ENCODE results near the gene KIF1A. TPM values are rescaled to one million over a fixed set of nuclear protein-coding genes. Genes with fewer than 3 reads are reported as not detected.

Gene KIF1A
- total RNA-seq, 1 experiment from 2014 or later = 279 TPM

DNA sequence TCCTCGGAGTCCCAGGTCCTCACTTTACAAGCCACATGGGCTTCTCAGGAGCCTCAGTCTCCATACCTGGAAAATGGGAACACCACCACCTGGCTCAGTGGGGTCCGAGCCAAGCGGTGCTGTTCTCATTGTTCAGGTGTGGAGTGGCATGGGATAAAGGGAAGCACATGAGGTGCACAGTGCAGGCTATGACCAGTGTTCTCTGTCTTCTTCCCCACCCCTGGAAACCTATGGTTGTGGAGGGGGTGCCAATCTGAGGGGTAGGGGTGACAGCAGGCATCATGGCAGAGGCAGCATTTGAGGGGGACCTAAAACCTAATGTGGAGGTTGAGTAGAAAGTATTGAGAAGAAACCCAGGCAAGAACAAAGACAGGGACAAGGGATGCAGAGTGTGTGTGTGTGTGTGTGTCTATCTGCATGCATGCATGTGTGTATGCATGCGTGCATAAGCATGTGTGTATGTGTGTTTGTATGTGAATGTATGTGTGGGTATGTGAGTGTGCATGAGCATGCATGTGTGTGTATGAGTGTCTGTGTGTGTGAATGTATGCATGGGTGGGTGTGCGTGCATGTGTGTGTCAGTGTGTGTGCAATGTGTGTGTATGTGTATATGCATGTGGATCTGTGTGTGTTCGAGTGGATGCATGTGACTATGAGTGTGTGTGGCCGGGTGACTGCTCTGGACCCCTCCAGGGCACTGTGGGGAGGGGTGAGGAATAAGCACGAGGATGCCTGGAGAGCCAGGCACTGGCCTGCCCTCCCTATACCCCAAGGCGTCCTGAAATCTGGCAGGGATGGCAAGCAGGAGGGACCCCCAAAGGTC, 4.0 kb downstream of the KIF1A start (continued):
- TF ChIP-seq, protein P1, sequence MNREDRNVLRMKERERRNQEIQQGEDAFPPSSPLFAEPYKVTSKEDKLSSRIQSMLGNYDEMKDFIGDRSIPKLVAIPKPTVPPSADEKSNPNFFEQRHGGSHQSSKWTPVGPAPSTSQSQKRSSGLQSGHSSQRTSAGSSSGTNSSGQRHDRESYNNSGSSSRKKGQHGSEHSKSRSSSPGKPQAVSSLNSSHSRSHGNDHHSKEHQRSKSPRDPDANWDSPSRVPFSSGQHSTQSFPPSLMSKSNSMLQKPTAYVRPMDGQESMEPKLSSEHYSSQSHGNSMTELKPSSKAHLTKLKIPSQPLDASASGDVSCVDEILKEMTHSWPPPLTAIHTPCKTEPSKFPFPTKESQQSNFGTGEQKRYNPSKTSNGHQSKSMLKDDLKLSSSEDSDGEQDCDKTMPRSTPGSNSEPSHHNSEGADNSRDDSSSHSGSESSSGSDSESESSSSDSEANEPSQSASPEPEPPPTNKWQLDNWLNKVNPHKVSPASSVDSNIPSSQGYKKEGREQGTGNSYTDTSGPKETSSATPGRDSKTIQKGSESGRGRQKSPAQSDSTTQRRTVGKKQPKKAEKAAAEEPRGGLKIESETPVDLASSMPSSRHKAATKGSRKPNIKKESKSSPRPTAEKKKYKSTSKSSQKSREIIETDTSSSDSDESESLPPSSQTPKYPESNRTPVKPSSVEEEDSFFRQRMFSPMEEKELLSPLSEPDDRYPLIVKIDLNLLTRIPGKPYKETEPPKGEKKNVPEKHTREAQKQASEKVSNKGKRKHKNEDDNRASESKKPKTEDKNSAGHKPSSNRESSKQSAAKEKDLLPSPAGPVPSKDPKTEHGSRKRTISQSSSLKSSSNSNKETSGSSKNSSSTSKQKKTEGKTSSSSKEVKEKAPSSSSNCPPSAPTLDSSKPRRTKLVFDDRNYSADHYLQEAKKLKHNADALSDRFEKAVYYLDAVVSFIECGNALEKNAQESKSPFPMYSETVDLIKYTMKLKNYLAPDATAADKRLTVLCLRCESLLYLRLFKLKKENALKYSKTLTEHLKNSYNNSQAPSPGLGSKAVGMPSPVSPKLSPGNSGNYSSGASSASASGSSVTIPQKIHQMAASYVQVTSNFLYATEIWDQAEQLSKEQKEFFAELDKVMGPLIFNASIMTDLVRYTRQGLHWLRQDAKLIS (CRISPR knock-in tag; IDR thresholded peaks at IDR 0.05; ENCODE audit: borderline replicate concordance) = no peak
- TF ChIP-seq SP1 (CRISPR knock-in tag; conservative IDR thresholded peaks at IDR 0.05) (no peak), ZNF317 (CRISPR knock-in tag; IDR thresholded peaks at IDR 0.05; ENCODE audit: borderline replicate concordance, low read depth) (no peak), SOX15 (CRISPR knock-in tag; IDR thresholded peaks at IDR 0.05) (no peak), NFE2L1 (CRISPR knock-in tag; IDR thresholded peaks at IDR 0.05) (no peak)
- TF ChIP-seq, protein P2, sequence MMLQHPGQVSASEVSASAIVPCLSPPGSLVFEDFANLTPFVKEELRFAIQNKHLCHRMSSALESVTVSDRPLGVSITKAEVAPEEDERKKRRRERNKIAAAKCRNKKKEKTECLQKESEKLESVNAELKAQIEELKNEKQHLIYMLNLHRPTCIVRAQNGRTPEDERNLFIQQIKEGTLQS (CRISPR knock-in tag; conservative IDR thresholded peaks at IDR 0.05) = no peak

DNA sequence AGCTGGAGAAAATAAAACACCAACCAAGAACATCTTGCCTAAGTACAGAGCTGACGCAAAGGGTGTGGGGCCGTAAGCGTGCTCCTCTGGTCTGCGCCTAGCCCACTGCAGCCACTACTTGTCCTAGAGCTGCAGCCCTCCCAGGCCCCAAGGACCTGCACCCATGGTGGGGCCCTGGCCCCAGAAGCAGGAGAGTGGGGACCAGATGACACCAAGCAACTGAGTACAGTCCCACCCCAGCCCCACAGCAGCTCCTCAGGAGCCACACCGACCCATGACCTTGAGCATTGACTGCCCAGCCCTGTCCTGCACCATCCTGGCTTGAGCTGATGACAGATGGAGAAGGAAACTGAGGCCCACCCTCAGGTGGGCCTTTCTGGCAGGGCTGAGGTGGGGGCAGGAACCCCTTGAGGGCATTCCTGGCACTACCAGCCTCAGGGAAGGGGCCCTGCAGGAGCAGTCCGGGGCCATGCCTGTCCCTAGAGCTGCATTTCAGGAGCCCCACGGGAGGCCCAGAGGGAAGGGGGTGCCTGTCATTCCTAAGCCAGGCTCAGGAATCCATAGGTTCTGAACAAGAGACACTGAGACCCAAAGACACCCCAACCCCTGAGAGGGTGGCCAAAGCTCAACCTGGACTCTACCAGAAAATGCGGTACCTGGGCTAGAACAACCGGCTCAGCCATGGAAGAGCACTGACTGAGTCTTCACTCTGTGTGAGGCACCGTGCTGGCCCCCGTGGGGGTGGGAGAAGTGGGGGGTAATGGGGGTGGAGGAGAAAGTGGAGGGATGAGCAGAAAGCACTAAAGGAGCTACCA, 4.9 kb downstream of the KIF1A start:
- ChIA-PET CTCF (interaction anchor here (0.9 kb wide), 1 partner anchor 36 kb away, joined by 3 read pairs; no protein-coding TSS in a partner anchor), POLR2A (interaction anchor here (1.2 kb wide), 1 partner anchor 11 kb away, joined by 3 read pairs; no protein-coding TSS in a partner anchor)
- H3K36me3 Mint-ChIP-seq = peaks cover 45% of the 10 kb centered on the region
- H3K9me3 Mint-ChIP-seq = peaks cover 9% of the 10 kb centered on the region
- ATAC-seq (no peak), DNase-seq (ENCODE audit: low spot score) (no peak)
- H3K4me1 Mint-ChIP-seq = peaks cover 36% of the 10 kb centered on the region
- no peaks in the 10 kb centered on the region; the same call in 1 of the 2 replicates for H3K27me3 Mint-ChIP-seq (ENCODE audit: low read depth)
- peak overlapping the region; percentile 23; the same call in 1 of the 2 replicates for H3K27ac Mint-ChIP-seq
- no peak overlapping the region for H3K4me3 Mint-ChIP-seq
- TF ChIP-seq, protein P3, sequence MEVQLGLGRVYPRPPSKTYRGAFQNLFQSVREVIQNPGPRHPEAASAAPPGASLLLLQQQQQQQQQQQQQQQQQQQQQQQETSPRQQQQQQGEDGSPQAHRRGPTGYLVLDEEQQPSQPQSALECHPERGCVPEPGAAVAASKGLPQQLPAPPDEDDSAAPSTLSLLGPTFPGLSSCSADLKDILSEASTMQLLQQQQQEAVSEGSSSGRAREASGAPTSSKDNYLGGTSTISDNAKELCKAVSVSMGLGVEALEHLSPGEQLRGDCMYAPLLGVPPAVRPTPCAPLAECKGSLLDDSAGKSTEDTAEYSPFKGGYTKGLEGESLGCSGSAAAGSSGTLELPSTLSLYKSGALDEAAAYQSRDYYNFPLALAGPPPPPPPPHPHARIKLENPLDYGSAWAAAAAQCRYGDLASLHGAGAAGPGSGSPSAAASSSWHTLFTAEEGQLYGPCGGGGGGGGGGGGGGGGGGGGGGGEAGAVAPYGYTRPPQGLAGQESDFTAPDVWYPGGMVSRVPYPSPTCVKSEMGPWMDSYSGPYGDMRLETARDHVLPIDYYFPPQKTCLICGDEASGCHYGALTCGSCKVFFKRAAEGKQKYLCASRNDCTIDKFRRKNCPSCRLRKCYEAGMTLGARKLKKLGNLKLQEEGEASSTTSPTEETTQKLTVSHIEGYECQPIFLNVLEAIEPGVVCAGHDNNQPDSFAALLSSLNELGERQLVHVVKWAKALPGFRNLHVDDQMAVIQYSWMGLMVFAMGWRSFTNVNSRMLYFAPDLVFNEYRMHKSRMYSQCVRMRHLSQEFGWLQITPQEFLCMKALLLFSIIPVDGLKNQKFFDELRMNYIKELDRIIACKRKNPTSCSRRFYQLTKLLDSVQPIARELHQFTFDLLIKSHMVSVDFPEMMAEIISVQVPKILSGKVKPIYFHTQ (CRISPR knock-in tag; IDR thresholded peaks at IDR 0.05) = no peak
- TF ChIP-seq ZNF219 (CRISPR knock-in tag; IDR thresholded peaks at IDR 0.05; ENCODE audit: borderline replicate concordance) = no peak
- TF ChIP-seq, protein P4, sequence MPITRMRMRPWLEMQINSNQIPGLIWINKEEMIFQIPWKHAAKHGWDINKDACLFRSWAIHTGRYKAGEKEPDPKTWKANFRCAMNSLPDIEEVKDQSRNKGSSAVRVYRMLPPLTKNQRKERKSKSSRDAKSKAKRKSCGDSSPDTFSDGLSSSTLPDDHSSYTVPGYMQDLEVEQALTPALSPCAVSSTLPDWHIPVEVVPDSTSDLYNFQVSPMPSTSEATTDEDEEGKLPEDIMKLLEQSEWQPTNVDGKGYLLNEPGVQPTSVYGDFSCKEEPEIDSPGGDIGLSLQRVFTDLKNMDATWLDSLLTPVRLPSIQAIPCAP (CRISPR knock-in tag; IDR thresholded peaks at IDR 0.05) = no peak
- TF ChIP-seq ZNF416 (CRISPR knock-in tag; IDR thresholded peaks at IDR 0.05) = no peak
- TF ChIP-seq, protein P5, sequence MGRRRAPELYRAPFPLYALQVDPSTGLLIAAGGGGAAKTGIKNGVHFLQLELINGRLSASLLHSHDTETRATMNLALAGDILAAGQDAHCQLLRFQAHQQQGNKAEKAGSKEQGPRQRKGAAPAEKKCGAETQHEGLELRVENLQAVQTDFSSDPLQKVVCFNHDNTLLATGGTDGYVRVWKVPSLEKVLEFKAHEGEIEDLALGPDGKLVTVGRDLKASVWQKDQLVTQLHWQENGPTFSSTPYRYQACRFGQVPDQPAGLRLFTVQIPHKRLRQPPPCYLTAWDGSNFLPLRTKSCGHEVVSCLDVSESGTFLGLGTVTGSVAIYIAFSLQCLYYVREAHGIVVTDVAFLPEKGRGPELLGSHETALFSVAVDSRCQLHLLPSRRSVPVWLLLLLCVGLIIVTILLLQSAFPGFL (CRISPR knock-in tag; IDR thresholded peaks at IDR 0.05; ENCODE audit: borderline replicate concordance) = no peak
- TF ChIP-seq, protein P6, sequence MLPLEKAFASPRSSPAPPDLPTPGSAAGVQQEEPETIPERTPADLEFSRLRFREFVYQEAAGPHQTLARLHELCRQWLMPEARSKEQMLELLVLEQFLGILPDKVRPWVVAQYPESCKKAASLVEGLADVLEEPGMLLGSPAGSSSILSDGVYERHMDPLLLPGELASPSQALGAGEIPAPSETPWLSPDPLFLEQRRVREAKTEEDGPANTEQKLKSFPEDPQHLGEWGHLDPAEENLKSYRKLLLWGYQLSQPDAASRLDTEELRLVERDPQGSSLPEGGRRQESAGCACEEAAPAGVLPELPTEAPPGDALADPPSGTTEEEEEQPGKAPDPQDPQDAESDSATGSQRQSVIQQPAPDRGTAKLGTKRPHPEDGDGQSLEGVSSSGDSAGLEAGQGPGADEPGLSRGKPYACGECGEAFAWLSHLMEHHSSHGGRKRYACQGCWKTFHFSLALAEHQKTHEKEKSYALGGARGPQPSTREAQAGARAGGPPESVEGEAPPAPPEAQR (CRISPR knock-in tag; IDR thresholded peaks at IDR 0.05) = no peak
- TF ChIP-seq CBFB (CRISPR knock-in tag; IDR thresholded peaks at IDR 0.05; ENCODE audit: low read depth) = no peak
- TF ChIP-seq, protein P7, sequence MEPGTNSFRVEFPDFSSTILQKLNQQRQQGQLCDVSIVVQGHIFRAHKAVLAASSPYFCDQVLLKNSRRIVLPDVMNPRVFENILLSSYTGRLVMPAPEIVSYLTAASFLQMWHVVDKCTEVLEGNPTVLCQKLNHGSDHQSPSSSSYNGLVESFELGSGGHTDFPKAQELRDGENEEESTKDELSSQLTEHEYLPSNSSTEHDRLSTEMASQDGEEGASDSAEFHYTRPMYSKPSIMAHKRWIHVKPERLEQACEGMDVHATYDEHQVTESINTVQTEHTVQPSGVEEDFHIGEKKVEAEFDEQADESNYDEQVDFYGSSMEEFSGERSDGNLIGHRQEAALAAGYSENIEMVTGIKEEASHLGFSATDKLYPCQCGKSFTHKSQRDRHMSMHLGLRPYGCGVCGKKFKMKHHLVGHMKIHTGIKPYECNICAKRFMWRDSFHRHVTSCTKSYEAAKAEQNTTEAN (CRISPR knock-in tag; IDR thresholded peaks at IDR 0.05) = no peak
- TF ChIP-seq, protein P8, sequence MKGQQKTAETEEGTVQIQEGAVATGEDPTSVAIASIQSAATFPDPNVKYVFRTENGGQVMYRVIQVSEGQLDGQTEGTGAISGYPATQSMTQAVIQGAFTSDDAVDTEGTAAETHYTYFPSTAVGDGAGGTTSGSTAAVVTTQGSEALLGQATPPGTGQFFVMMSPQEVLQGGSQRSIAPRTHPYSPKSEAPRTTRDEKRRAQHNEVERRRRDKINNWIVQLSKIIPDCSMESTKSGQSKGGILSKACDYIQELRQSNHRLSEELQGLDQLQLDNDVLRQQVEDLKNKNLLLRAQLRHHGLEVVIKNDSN (CRISPR knock-in tag; IDR thresholded peaks at IDR 0.05) = no peak
- TF ChIP-seq ATF1 (CRISPR knock-in tag; IDR thresholded peaks at IDR 0.05) = no peak
